GM23248 (cell line): ENCODE measurements around the gene GREB1. TPM values are rescaled to one million over a fixed set of nuclear protein-coding genes. Genes with fewer than 3 reads are reported as not detected.

Experiments used
- DNase-seq: peaks from one replicate; pipeline ENCODE4 v3.0.0-alpha.2; 2015
- H2AFZ ChIP-seq: fragments of 200-600 bp; sonication (generic); 2 replicates; pipeline ENCODE4 v1.6.1; 2016; ENCODE audit warnings: antibody characterized with exemption
- H3F3A ChIP-seq: fragments of 200-600 bp; sonication (generic); 2 replicates; pipeline ENCODE4 v1.6.1; 2016; ENCODE audit warnings: mild to moderate bottlenecking, antibody characterized with exemption, mixed run types; ENCODE audit not compliant: insufficient read depth
- H3K27ac ChIP-seq: fragments of 200-600 bp; sonication (generic); 2 replicates; pipeline ENCODE4 v1.5.1; 2016; ENCODE audit warnings: mild to moderate bottlenecking
- H3K27me3 ChIP-seq: fragments of 200-600 bp; sonication (generic); replicated peaks from 2 replicates; pipeline ENCODE4 v1.6.1; 2016; ENCODE audit warnings: mild to moderate bottlenecking; ENCODE audit not compliant: insufficient read depth
- H3K36me3 ChIP-seq: fragments of 200-600 bp; sonication (generic); 2 replicates; pipeline ENCODE4 v1.6.1; 2016; ENCODE audit warnings: low read depth, mild to moderate bottlenecking
- H3K4me1 ChIP-seq: fragments of 200-600 bp; sonication (generic); 2 replicates; pipeline ENCODE4 v1.6.1; 2016; ENCODE audit warnings: mild to moderate bottlenecking; ENCODE audit not compliant: insufficient read depth
- H3K4me2 ChIP-seq: fragments of 200-600 bp; sonication (generic); one replicate; pipeline ENCODE4 v1.6.1; 2016; ENCODE audit warnings: mild to moderate bottlenecking; ENCODE audit not compliant: unreplicated experiment
- H3K4me3 ChIP-seq: fragments of 200-600 bp; sonication (generic); 2 replicates; pipeline ENCODE4 v1.5.1; 2016; ENCODE audit warnings: mild to moderate bottlenecking
- H3K79me2 ChIP-seq: fragments of 200-600 bp; sonication (generic); 2 replicates; pipeline ENCODE4 v1.6.1; 2016; ENCODE audit warnings: mild to moderate bottlenecking; ENCODE audit not compliant: insufficient read depth
- H3K9ac ChIP-seq: fragments of 200-600 bp; sonication (generic); 2 replicates; pipeline ENCODE4 v1.6.1; 2016; ENCODE audit warnings: mild to moderate bottlenecking
- H3K9me2 ChIP-seq: fragments of 200-600 bp; sonication (generic); 2 replicates; pipeline ENCODE4 v1.6.1; 2016; ENCODE audit warnings: mixed run types, mild to moderate bottlenecking, moderate library complexity; ENCODE audit not compliant: insufficient read depth
- H3K9me3 ChIP-seq: fragments of 200-600 bp; sonication (generic); one replicate; pipeline ENCODE4 v1.6.1; 2017; ENCODE audit warnings: low read depth
- H4K20me1 ChIP-seq: fragments of 200-600 bp; sonication (generic); 2 replicates; pipeline ENCODE4 v1.6.0; 2016; ENCODE audit not compliant: insufficient read depth
- EZH2 ChIP-seq: fragments of 200-600 bp; sonication (generic); IDR thresholded peaks from 2 replicates; pipeline ENCODE4 v1.6.1; 2018; ENCODE audit warnings: antibody characterized with exemption, mild to moderate bottlenecking; ENCODE audit not compliant: insufficient read depth, poor library complexity, severe bottlenecking
- EZH2phosphoT487 ChIP-seq: fragments of 200-600 bp; sonication (generic); IDR thresholded peaks from 2 replicates; pipeline ENCODE4 v1.6.1; 2018; ENCODE audit warnings: antibody characterized with exemption, moderate library complexity, mild to moderate bottlenecking, low read depth; ENCODE audit not compliant: insufficient read depth
- WGBS, 2 experiments: methylation state at CpG; one replicate each; pipeline ENCODE4 v1.1.6; 2015 to 2017; ENCODE audit warnings: low lambda C conversion rate in 2 of 2, low coverage in 1 of 2; ENCODE audit errors: missing lambda C conversion rate in 2 of 2; 5-methylcytosine and 5-hydroxymethylcytosine counted together
- in situ Hi-C: fragments of 300-500 bp; cut with MboI; formaldehyde crosslinking; loops from 2 replicates; pipeline ENCODE4 v1.15.0; 2020
- polyA plus RNA-seq: library from polyadenylated mRNA; unstranded; fragments of >200 nt; fragmentation: Nextera tagmentation; extraction: Ambion mirVana; gene quantifications from 2 replicates; pipeline ENCODE4 v1.2.1, GENCODE V29; 2016
- total RNA-seq: library from RNA; depleted of rRNA; stranded (reverse); fragments of >200 nt; shearing (Covaris generic); gene quantifications from 2 replicates; pipeline ENCODE4 v1.2.3, GENCODE V29; 2014; rRNA removed

GREB1 gene
- total RNA-seq, result not detected in 2 replicates
- polyA plus RNA-seq, result 0.05 TPM in 1 of 2 replicates, not detected in the other

DNA sequence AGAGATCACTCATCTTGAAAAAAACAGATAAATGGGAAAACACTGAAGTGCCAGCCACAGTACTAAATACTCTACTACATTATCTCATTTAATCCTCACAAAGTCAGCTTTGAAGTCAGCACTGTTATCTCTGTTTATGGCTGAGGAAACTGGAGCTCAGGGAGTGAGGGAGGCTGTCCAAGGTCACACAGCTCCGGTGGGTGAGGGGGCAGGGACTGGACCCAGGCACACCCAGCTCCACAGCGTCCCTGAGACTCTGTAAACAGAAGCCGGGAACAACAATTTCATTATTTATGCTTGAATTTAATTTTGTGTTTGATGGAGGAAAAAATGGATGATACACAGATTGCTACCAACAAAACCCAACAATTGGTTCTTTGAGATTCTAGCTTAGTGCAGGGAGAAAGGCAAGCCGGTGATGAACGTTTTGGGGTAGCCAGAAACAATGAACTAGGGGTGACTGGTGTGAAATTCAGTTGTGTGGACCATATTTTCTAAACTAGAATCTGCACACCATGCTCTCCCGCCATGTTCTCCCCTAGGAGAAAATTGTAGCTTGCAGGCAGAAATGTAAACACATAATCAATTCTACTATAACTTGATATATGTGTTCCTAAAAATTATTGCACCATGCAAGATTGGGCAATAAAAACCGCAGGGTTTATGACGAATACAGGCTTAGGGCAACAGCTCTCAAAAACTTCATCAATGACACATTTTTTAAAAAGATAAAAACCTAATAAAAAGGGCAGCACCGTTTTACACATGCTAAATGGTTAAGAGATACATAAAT lies at the start of gene GREB1:
TSS of gene GREB1 (plus strand) at position 768 of the 793 bp plus-strand sequence. CDS start 22,570 bp downstream, outside the sequence.
- H4K20me1 ChIP-seq, result no peaks in the 10 kb centered on the region
- DNase-seq, result peak; percentile 4
- H3F3A ChIP-seq, result no peaks in the 10 kb centered on the region
- no peak within 1 kb of the TSS for H3K27ac ChIP-seq
- no peaks in the 10 kb centered on the region for H3K9me3 ChIP-seq
- no peaks in the 10 kb centered on the region for H3K4me1 ChIP-seq
- H3K79me2 ChIP-seq, result no peaks in the 10 kb centered on the region
- WGBS, 2 experiments, result 40 to 46% methylated on average over 9 of the region's 9 CpGs
- no peak within 1 kb of the TSS for H3K9ac ChIP-seq
- H3K36me3 ChIP-seq, result no peaks in the 10 kb centered on the region
- in situ Hi-C loops, result no loop called here
- no peak within 1 kb of the TSS for H2AFZ ChIP-seq
- no peaks in the 10 kb centered on the region for H3K9me2 ChIP-seq
- TF ChIP-seq EZH2 (no peak), EZH2phosphoT487 (no peak)
- H3K27me3 ChIP-seq, result peaks cover 39% of the 10 kb centered on the region
- no peak within 1 kb of the TSS for H3K4me3 ChIP-seq
- H3K4me2 ChIP-seq, result no peak within 1 kb of the TSS

DNA sequence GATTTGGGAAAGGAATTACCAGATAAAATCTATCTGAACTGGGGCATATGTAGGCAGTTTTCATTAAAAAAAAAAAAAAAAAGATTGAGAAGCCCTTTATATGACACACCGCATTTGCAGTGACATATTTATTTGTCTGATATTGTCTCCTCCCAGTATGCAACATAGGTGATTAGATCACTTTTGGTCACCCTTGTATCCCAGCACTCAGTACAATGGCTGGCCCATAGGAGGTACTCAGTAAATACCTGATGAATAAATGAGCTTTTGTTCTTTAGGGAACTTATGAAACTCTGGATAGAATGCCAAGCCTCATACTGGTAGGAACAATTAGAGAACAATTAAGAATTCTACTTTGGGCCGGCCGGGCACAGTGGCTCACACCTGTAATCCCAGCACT lies 45.0 kb upstream of the GREB1 start:
- H3K4me1 ChIP-seq, result no peaks in the 10 kb centered on the region
- no peak overlapping the region for H2AFZ ChIP-seq
- H3K9me3 ChIP-seq, result no peaks in the 10 kb centered on the region
- TF ChIP-seq EZH2, result no peak
- no peak for TF ChIP-seq EZH2phosphoT487
- no peak overlapping the region for H3K9ac ChIP-seq
- in situ Hi-C loops, result no loop called here
- no peak overlapping the region for H3K27ac ChIP-seq
- no peak for DNase-seq
- H3K27me3 ChIP-seq, result peaks cover 36% of the 10 kb centered on the region
- WGBS, 2 experiments, result 52 to 57% methylated on average over 3 of the region's 3 CpGs
- no peaks in the 10 kb centered on the region for H3K36me3 ChIP-seq
- H3K4me3 ChIP-seq, result no peak overlapping the region
- no peak overlapping the region for H3K4me2 ChIP-seq
- no peaks in the 10 kb centered on the region for H3K9me2 ChIP-seq
- H3F3A ChIP-seq, result no peaks in the 10 kb centered on the region
- H3K79me2 ChIP-seq, result no peaks in the 10 kb centered on the region
- H4K20me1 ChIP-seq, result no peaks in the 10 kb centered on the region

DNA sequence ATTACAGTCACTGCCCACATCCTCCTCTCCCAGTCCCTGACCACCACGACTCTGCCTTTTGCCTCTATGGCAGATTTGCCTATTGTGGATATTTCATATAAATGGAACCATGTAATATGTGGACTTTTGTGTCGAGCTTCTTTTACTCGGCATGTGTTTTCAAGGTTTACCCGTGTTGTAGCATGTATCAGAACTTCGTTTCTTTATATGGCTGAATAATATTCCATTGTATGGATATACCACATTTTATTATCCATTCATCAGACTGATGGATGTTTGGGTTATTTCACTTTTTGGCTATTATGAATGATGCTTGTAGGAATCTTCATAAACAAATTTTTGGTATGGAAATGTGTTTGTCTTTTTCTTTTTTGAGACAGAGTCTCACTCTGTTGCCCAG lies 43.7 kb upstream of the GREB1 start:
- TF ChIP-seq EZH2phosphoT487, result no peak
- no peak for TF ChIP-seq EZH2
- Histone ChIP-seq H3K4me2 (no peak overlapping the region), H3K27ac (no peak overlapping the region), H4K20me1 (no peaks in the 10 kb centered on the region), H3K4me3 (no peak overlapping the region), H2AFZ (no peak overlapping the region), H3K27me3 (peaks cover 27% of the 10 kb centered on the region), H3K36me3 (no peaks in the 10 kb centered on the region), H3K4me1 (no peaks in the 10 kb centered on the region), H3K9ac (no peak overlapping the region), H3K9me3 (no peaks in the 10 kb centered on the region), H3K79me2 (no peaks in the 10 kb centered on the region), H3F3A (no peaks in the 10 kb centered on the region), H3K9me2 (no peaks in the 10 kb centered on the region)
- DNase-seq, result no peak
- WGBS, 2 experiments, result 47 to 58% methylated on average over 5 of the region's 5 CpGs
- in situ Hi-C loops, result no loop called here

- H3K4me2 ChIP-seq, result no peak overlapping the region
- no peak overlapping the region for H3K4me3 ChIP-seq
- H3F3A ChIP-seq, result no peaks in the 10 kb centered on the region
- in situ Hi-C loops, result no loop called here
- no peaks in the 10 kb centered on the region for H3K9me2 ChIP-seq
- peaks cover 15% of the 10 kb centered on the region; the same call in 1 of the 2 replicates for H3K27me3 ChIP-seq
- no peak overlapping the region for H2AFZ ChIP-seq
- WGBS, 2 experiments, result 59 to 63% methylated on average over 3 of the region's 3 CpGs
- H3K79me2 ChIP-seq, result no peaks in the 10 kb centered on the region
- no peak for DNase-seq
- H3K9me3 ChIP-seq, result no peaks in the 10 kb centered on the region
- no peaks in the 10 kb centered on the region for H3K36me3 ChIP-seq
- no peaks in the 10 kb centered on the region for H4K20me1 ChIP-seq
- TF ChIP-seq EZH2phosphoT487 (no peak), EZH2 (no peak)
- no peaks in the 10 kb centered on the region for H3K4me1 ChIP-seq
- no peak overlapping the region for H3K9ac ChIP-seq
- H3K27ac ChIP-seq, result no peak overlapping the region
These were observed 42.4 kb upstream of the GREB1 start for GRCh38 chr2:11491348-11491933.
